OCI-LY7 (cell line): ENCODE data around the gene STRADB. TPM values are rescaled to one million over a fixed set of nuclear protein-coding genes. Genes with fewer than 3 reads are reported as not detected.

ENCODE experiments used
- BruUV-seq: library from RNA; stranded (reverse); fragments of 400-500 nt; replicated peaks from 2 replicates; lab custom pipeline; 2021; lab: Mats Ljungman, UMichigan
- CTCF ChIA-PET: fragments of 300-600 bp; sonication (Branson Sonifier 250); formaldehyde crosslinking; loops from one replicate; lab custom pipeline; 2022; ENCODE audit warnings: antibody characterized with exemption; ENCODE audit not compliant: unreplicated experiment; lab: Charles Lee
- POLR2A ChIA-PET: fragments of 300-600 bp; sonication (Branson Sonifier 250); formaldehyde crosslinking; loops from one replicate; lab custom pipeline; 2022; ENCODE audit warnings: antibody characterized with exemption; lab: Charles Lee
- DNase-seq: peaks from one replicate; pipeline ENCODE4 v3.0.0-alpha.2; 2015; ENCODE audit warnings: low spot score
- H2AFZ ChIP-seq: fragments of 200-600 bp; sonication (generic), shearing (Covaris generic); 2 replicates; pipeline ENCODE4 v1.6.1; 2014; ENCODE audit warnings: mild to moderate bottlenecking, antibody characterized with exemption, low read length, moderate library complexity
- H3K27ac ChIP-seq: fragments of 200-600 bp; sonication (generic); 2 replicates; pipeline ENCODE4 v1.5.1; 2014; ENCODE audit warnings: mixed run types, low read depth, mild to moderate bottlenecking, moderate library complexity, low read length, inconsistent platforms; ENCODE audit not compliant: poor library complexity, severe bottlenecking
- H3K36me3 ChIP-seq: fragments of 200-600 bp; sonication (generic); 2 replicates; pipeline ENCODE4 v1.6.1; 2014; ENCODE audit warnings: mild to moderate bottlenecking, antibody characterized with exemption, low read length, moderate library complexity, mixed read lengths; ENCODE audit not compliant: insufficient read depth
- H3K4me1 ChIP-seq: fragments of 200-600 bp; sonication (generic); 2 replicates; pipeline ENCODE4 v1.5.1; 2014; ENCODE audit warnings: mild to moderate bottlenecking, low read length; ENCODE audit not compliant: insufficient read depth, poor library complexity, severe bottlenecking
- H3K4me2 ChIP-seq: fragments of 200-600 bp; sonication (generic); 2 replicates; pipeline ENCODE4 v1.6.1; 2014; ENCODE audit warnings: mild to moderate bottlenecking, low read length
- H3K4me3 ChIP-seq: fragments of 200-600 bp; sonication (generic); 2 replicates; pipeline ENCODE4 v1.5.1; 2014; ENCODE audit warnings: mild to moderate bottlenecking, low read depth, low read length; ENCODE audit not compliant: poor library complexity, severe bottlenecking
- H3K79me2 ChIP-seq: fragments of 200-600 bp; sonication (generic); 2 replicates; pipeline ENCODE4 v1.6.1; 2016; ENCODE audit warnings: low read depth, mild to moderate bottlenecking, low read length, moderate library complexity, mixed read lengths; ENCODE audit not compliant: insufficient read depth
- H3K9me2 ChIP-seq: fragments of 200-600 bp; sonication (generic); 2 replicates; pipeline ENCODE4 v1.6.1; 2016; ENCODE audit warnings: mild to moderate bottlenecking, low read length, mixed read lengths; ENCODE audit not compliant: insufficient read depth
- H3K9me3 ChIP-seq: fragments of 200-600 bp; sonication (generic); 2 replicates; pipeline ENCODE4 v1.6.1; 2014; ENCODE audit warnings: mild to moderate bottlenecking, mixed run types, low read length, mixed read lengths
- H4K20me1 ChIP-seq: fragments of 200-600 bp; sonication (generic); 2 replicates; pipeline ENCODE4 v1.6.1; 2014; ENCODE audit warnings: mild to moderate bottlenecking, antibody characterized with exemption, low read length, moderate library complexity, mixed read lengths; ENCODE audit not compliant: insufficient read depth
- CTCF ChIP-seq: fragments of 200-600 bp; sonication (generic); conservative IDR thresholded peaks from 2 replicates; pipeline ENCODE4 v1.5.1; 2014; ENCODE audit warnings: mild to moderate bottlenecking, antibody characterized with exemption, low read length, moderate library complexity, mixed read lengths
- EZH2phosphoT487 ChIP-seq: fragments of 200-600 bp; sonication (generic); IDR thresholded peaks from 2 replicates; pipeline ENCODE4 v1.6.1; 2018; ENCODE audit warnings: low read depth, borderline replicate concordance, mild to moderate bottlenecking, mixed run types, antibody characterized with exemption, low read length, moderate library complexity, mixed read lengths
- intact Hi-C: fragments of 100-400 bp; cut with micrococcal nuclease; formaldehyde crosslinking; loops from one replicate; pipeline ENCODE4 v1.10.0; 2022; ENCODE audit not compliant: unreplicated experiment
- total RNA-seq, 2 experiments: library from RNA; depleted of rRNA in 1 of 2; stranded (reverse); fragments of >200 nt in 1 of 2; shearing (Covaris generic) in 1 of 2; gene quantifications; 2 replicates each; pipeline ENCODE4 v1.2.3, GENCODE V29; 2014 to 2022

Gene STRADB
- total RNA-seq, 2 experiments from 2014 or later, result 8.4 to 21.4 TPM

GRCh38 chr2:201408931-201409330, 42.6 kb upstream of the STRADB start:
- ChIA-PET POLR2A (no interaction called here), CTCF (no interaction called here)
- Histone ChIP-seq H4K20me1 (no peaks in the 10 kb centered on the region), H3K4me1 (peaks cover 5% of the 10 kb centered on the region), H3K9me2 (no peaks in the 10 kb centered on the region), H3K4me2 (no peak overlapping the region), H3K79me2 (no peaks in the 10 kb centered on the region), H3K4me3 (no peak overlapping the region), H3K9me3 (no peaks in the 10 kb centered on the region), H3K36me3 (0 out of 2 replicates have a peak, but pooled peaks cover 4% of the 10 kb centered on the region), H2AFZ (no peak overlapping the region), H3K27ac (no peak overlapping the region)
- intact Hi-C loops, result no loop called here
- no peak for DNase-seq
- TF ChIP-seq EZH2phosphoT487, result no peak
- no peak for TF ChIP-seq CTCF
- BruUV-seq, result no TSS peak

GRCh38 chr2:201411421-201411820, 40.1 kb upstream of the STRADB start:
- ChIA-PET POLR2A (interaction anchor here (0.6 kb wide), 1 partner anchor 34 kb away, joined by 3 read pairs; no protein-coding TSS in a partner anchor), CTCF (no interaction called here)
- peaks cover 4% of the 10 kb centered on the region; the same call in 1 of the 2 replicates for H3K79me2 ChIP-seq
- no peak overlapping the region for H3K4me2 ChIP-seq
- TF ChIP-seq CTCF (no peak), EZH2phosphoT487 (no peak)
- DNase-seq, result no peak
- H3K27ac ChIP-seq, result no peak overlapping the region
- no peaks in the 10 kb centered on the region for H4K20me1 ChIP-seq
- H2AFZ ChIP-seq, result no peak overlapping the region
- H3K4me1 ChIP-seq, result peaks cover 18% of the 10 kb centered on the region
- intact Hi-C loops, result no loop called here
- BruUV-seq, result no TSS peak
- no peak overlapping the region for H3K4me3 ChIP-seq
- no peaks in the 10 kb centered on the region for H3K9me2 ChIP-seq
- 0 out of 2 replicates have a peak, but pooled peaks cover 2% of the 10 kb centered on the region for H3K36me3 ChIP-seq
- H3K9me3 ChIP-seq, result no peaks in the 10 kb centered on the region

GRCh38 chr2:201413143-201413542, 38.4 kb upstream of the STRADB start:
- peaks cover 4% of the 10 kb centered on the region; the same call in 1 of the 2 replicates for H3K79me2 ChIP-seq
- peaks cover 18% of the 10 kb centered on the region for H3K4me1 ChIP-seq
- no peak overlapping the region for H3K27ac ChIP-seq
- H3K9me3 ChIP-seq, result no peaks in the 10 kb centered on the region
- ChIA-PET POLR2A (no interaction called here), CTCF (no interaction called here)
- no peaks in the 10 kb centered on the region for H4K20me1 ChIP-seq
- no peak overlapping the region for H3K4me2 ChIP-seq
- H2AFZ ChIP-seq, result no peak overlapping the region
- no peaks in the 10 kb centered on the region for H3K36me3 ChIP-seq
- intact Hi-C loops, result no loop called here
- no peak for DNase-seq
- no peak overlapping the region for H3K4me3 ChIP-seq
- no peaks in the 10 kb centered on the region for H3K9me2 ChIP-seq
- TF ChIP-seq CTCF (no peak), EZH2phosphoT487 (no peak)
- BruUV-seq, result no TSS peak
